ENCODE measurements around the gene TGM5.
"Not testable (repeated sequence)": the region's sequence is repeated elsewhere in the genome, so short reads cannot be mapped to it uniquely, and the experiment has no call there.

The TGM5 gene

DNA sequence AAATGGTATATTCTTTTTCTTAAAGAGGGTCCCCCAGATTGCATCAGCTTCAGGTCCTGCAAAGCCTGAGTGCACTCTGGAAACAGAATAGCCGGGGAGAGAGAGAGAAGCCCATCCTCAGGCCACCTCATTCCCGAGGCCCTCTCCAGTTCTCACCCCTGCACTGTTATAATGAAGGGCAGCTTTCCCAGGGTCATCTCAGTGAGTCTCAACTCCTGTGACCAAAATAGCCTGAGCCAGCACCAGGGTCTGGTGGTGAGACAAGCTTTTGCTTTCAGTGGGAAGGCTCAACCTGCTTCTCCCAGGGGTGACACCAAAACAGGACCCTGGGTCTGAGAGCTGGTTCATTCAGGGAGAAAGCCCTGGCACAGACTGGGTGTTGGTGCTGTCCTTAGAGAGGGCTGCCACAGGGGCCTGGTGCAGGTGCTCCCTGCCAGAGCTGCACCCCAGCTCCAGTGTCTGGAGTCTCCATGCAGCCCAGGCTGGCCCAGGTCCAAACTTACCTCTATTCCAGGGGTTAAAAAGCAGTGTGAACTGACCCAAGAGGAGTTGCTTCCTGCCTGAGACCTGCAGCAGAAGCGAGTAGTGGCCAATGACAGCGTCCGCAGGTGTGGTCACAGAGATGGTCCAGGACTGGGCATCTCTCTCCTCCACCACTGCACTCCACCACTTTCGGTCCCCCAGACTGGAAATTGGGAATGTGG is 52.0 kb downstream of the TGM5 start:
- DNase-seq, result no peak

DNA sequence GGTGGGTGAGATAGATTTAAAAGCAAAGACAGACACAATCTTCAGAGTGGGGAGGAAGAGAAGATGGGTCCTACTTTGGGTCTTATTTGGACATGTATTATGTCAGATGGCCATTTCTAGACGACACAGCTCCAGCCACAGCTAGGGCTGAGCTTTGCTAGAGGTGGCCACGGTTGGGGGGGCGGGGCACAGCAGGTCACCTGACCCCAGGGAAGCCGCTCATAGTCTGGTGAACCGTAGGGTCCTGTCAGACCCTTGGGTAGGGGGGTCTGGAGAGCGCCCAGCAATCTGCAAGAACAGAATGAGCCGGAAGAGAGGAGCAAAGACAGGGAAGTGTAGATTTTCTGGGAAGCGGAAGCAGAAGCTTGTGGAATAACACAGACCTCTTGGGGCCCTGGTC is 52.6 kb downstream of the TGM5 start:
- no peak for DNase-seq

DNA sequence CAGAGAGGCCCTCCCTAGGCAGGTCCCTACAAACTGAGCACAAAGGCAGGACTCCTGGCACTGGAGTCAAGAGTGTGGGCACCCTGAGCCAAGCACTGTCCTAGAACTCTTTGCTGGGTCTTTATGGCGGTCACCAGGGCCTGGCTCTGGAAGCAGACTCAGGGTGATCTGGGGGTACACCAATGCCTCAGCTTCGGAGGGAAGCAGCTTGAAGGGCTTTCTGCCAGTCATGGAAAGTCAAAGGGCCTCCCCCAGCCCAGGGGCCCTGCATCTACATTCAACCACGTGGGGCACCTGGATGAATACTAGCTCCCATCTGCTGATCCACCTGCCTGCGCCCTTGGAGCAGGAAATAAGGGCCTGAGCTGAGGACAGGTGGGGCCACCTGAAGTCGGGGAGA is 53.3 kb downstream of the TGM5 start:
- no peak for DNase-seq

DNA sequence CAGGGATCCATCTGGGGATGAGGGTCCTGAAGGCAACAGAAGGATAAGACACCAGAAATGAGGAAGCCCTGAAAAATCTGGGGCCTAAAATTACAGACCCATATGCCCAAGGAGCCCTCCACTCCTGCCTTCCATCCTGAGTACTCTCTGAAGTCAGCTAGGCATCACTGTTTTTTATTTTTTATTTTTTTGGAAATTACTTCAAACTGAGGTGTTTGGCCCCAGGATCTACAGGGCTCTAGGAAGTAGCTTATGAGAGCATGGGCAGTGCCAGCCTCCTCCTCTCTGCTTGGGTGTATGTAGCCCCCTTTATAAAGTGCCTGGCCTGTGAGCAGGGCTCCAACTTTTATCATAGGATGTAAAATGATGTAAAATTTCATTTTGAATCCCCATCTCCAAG is 53.8 kb downstream of the TGM5 start:
- DNase-seq, result no peak

DNA sequence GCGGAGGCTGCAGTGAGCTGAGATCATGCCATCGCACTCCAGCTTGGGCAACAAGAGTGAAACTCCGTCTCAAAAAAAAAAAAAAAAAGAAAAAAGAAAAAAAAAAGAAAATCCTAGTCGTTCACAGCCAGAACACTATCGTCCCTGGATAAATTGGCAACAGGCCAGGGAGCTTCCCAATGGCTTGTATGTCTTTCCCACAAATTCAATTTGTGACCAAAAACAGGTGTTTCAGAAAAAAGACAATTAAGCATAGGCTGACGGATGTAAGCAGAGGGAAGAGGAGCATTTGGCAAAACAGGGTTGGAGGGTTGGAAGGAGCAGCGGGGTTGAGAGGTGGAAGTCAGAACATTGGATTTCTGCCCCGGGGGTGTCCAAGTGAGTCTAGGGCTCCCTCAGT is 54.4 kb downstream of the TGM5 start:
- DNase-seq, result no peak

DNA sequence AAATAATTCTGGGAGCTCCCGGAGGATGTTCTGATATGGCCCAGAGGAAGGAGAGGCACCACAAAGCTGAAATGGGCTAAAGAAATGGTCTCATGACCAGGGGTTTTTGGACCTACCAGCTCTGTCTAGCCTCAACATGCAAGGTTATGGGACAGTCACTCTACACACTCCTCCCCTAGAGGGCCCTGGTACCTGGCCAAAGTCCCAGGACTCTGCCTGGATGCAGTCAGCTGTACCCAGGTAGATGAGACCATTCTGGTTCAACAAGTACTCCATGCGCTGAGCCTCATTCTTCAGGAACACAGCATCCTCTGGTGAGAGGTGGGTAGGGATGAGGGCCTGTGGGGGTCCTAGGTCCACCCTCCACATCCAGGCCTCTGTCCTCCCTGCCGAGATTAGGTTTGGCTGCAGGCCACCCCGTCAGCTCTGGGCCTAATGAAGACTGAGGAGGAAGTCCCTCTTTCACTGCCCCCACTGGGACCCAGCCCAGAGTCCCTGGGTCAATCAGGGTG is 55.4 kb downstream of the TGM5 start:
- DNase-seq, result no peak

DNA sequence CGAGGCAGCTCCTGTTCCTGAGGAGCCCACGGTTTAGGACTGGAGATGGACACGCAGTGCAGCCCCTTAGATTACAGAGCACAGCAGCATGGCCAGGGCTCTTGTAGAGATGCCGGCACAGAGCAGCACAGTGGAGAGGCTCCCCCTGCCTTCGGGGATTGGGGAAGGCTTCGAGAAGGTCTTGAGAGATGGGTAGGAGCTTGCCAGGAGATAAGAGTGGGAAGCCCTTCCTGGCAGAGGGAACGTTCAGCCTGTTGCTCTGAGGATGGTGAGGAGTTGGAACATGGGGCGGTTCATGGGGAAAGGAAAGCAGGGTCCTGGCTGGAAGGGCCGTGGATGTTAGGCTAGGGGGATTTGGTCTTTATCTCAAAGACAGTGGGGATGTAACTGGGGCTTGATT is 55.9 kb downstream of the TGM5 start:
- DNase-seq, result no peak

DNA sequence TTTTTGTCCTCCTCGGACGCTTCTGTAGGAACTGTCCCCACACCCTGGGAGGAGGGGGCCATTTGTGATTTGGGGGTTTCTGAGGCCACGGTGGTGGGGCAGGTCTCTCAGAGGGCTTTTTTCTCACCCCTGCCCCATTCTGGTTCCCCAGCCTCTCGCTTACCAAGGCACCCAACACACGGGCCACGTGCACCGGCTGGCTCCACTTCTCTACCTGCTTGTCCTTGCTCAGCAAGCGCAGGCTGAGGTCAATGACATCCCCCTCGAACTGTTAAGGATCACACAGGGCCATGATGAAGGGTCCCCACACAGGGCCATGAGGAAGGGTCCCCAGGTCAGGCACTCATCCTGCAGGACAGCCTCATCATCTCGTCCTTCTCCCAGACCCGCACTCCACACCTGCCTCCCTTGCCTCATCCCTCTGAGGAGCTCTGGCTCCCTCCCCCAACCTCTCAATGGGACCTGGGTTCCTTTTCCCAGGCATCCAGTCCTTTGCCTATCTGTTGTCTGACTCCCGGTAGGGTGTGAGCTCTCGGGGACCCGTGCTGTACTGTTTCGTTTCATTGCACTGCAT is 56.5 kb downstream of the TGM5 start:
- no peak for DNase-seq

DNA sequence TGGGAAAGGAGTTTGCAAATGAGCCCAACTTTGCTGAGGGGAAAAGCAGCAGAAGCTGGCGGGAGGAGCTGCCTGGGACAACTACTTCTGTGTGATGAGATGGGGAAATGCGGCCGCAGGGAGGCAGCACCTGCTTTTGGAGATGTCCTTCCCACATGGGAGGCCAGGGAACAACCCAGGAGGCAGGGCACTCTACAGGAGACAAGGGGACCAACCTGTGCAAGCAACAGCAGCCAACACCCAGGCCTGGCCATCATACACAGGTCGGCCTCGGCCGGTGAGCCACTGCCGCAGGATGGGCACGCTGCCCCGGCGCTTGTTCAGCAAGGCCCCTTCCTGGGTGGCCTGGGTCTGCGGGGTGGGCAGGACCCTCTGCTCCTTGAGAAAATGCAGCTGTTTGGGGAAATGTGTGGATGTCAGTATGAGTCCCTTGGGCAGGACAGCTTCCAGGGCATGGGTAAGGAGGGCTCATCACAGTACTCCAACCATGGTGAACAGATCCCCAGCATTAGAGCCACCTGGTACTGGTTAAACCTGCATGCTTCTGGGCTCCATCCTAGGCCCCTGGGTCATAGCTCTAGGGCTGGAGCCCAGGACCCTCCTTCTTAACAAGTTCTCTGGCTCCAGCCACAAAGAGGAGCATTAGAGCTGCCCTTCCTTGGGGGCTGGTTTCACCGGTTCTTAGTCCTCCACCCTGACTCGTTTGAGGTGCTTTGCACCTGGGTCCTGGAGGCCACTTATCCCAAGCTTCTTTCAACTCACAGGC is 57.5 kb downstream of the TGM5 start:
- no peak for DNase-seq

DNA sequence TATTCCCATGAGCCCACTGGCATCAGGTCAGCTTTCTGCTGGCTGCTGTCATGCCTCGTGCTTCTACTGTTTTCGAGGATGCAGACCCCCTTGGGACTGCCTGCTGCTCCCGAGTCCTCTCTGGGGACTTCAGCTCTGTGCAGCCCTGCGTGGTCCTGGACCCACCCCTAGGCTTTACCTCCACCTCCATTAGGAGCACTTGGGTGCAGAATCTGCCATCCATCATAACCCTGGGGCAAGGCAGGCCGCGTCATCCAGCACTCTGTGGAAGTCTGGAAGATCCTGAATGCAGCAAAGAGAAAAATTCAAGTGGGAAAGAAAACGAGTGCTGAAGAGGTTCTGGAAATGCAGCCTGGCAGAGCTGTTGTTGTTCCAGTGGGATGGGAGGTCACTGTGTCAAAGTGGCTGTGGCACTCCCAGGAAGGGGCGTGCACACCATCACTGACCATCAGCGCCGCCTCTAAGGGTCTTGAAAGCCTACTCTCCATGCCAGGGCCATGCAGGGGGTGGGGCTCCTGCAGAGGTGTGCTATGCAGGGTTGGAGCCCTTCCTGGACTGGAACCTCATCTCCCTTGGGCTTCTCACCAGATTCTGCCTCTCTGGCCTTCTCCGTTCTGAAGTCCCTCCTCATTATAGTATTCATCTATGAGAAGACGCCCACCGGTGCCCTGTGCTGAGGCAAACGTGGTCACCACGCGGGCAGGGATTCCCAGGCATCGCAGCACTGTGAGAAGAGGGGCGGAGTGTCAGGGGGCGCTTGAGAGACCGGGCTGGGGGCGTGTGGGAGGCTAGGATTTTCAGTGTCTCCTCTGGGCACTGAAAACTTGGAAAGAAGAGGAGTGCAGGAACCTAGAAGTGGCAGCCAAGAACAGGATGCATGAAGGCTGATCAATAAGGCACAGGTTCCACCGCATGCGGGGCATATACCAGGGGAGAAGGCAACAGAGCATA is 58.4 kb downstream of the TGM5 start:
- DNase-seq, result no peak

DNA sequence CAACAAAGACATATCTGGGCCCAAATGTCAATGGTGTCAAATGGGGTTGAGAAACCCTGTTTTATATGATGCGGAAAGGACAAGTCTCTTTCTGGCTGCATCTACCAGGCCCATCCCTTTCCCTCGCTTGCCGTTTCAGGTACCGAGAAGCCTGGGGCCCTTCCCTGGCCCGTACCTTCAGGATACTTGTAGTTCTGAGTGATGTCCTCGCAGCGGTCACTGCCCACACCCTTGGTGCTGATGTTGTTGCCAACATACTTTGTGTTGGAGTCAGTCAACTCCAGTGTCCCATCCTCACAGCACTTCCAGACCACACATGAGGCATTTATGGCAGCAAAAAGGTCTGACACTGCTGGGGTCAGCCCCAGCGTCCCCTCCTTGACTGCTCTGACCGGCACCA is 59.7 kb downstream of the TGM5 start:
- no peak for DNase-seq

DNA sequence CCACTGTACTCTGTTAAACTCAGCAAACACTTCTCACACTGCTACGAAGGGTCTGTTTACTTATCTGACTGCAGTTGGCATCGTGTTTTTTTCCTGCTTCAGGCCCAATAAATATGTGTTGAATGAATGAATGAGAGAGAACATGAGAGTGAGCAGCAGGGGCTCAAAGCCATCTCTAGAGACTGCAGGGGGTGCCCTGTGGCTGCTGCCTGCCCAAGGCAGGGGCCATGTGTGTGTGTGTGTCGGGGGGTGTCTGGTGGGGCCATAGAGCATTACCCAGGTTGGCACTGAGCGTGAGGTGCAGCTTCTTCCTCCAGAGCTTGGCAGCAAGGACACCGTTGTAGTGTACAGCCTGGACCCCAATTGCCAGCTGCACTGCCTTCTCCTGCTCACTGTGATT is 60.7 kb downstream of the TGM5 start:
- DNase-seq, result no peak

DNA sequence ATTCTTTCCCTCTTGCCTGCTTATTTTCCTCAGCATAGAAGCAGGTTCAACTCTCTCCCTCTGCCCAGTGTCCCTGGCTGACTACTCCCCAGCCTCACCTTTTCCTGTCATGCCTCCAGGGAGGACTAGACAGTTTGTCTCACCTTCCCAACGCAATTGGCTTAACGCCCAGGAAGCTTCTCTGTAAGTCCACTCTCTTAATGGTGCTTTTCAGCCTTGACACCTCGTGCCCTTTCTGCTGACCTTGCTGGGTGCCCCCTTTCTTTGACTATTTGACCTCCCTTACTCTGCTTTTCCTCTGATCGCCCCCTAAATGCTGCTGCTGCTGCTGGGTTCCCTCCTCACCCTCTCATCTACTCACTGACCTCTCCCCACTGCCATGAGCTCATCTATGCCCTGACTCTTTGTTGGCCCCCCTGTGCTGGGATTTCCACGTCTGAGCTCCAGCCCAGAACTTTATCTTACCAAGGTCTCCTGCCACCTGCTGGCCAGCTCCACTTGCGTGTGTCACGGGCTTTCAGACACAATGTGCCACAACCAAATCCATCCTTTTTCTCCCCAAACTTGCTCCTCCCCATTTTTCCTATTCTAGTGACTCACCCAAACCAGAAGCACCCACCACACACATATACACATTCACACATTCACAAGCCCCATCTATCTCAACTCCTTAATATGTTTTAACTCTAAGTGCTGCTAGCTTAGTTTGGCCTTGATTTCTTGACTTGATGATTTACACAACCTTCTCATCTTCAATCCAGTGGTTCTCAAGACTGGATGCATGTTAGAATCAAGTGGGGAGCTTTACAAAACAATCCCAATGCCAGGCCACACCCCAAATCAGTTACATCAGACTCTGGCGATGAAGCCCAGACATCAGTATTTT is 62.5 kb downstream of the TGM5 start:
- peak; percentile 47 for DNase-seq

DNA sequence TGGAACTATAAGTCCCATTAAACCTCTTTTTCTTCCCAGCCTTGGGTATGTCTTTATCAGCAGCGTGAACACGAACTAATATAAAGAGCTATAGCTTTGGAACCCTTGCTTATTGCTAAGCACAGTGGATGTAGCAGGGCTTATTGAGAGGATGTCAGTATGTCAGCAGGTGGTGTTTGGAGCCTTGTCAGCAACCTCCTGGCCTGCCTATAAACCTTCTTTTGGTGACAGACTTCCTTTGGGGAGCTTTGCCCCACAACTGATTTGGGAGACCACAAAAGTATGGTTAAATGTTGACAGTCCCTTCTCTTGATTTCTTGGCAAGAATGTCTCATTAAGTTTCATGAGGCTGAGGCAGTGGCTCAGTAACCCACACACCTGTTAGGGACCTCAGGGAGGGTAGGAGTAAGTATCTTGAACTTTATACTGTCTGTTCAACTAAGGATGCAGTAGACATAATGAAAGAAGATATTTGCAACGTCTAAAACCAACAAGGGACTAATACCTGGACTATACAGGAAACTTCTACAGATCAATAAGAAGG is 66.7 kb downstream of the TGM5 start:
- DNase-seq, result no peak

DNA sequence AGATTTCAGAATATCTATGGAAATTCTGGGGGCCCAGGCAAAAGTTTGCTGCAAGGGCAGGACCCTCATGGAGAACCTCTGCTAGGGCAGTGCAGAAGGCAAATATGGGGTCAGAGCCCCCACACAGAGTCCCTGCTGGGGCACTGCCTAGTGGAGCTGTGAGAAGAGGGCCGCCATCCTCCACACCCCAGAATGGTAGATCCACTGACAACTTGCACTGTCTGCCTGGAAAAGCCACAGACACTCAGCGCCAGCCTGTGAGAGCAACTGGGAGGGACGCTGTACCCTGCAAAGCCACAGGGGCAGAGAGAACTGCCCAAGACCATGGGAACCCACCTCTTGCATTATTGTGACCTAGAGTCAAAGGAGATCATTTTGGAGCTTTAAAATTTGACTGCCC is 67.7 kb downstream of the TGM5 start:
- no peak for DNase-seq

DNA sequence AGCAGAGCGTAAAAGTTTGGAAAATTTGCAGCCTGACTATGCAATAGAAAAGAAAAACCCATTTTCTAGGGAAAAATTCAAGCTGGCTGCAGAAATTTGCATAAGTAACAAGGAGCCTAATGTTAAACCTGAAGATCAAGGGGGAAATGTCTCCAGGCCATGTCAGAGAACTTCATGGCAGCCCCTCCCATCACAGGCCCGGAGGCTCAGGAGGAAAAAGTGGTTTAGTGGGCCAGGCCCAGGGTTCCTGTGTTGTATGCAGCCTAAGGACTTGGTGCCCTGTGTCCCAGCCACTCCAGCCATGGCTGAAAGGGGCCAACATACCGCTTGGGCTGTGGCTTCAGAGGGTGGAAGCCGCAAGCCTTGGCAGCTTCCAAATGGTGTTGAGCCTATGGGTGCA is 68.2 kb downstream of the TGM5 start:
- not testable (repeated sequence) for DNase-seq

DNA sequence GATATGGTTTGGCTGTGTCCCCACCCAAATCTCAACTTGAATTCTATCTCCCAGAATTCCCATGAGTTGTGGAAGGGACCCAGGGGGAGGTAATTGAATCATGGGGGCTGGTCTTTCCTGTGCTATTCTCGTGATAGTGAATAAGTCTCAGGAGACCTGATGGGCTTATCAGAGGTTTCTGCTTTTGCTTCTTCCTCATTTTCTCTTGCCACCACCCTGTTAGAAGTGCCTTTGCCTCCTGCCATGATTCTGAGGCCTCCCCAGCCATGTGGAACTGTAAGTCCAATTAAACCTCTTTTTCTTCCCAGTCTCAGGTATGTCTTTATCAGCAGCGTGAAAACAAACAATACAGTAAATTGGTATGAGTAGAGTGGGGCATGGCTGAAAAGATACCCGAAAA is 69.0 kb downstream of the TGM5 start:
- not testable (repeated sequence) for DNase-seq

DNA sequence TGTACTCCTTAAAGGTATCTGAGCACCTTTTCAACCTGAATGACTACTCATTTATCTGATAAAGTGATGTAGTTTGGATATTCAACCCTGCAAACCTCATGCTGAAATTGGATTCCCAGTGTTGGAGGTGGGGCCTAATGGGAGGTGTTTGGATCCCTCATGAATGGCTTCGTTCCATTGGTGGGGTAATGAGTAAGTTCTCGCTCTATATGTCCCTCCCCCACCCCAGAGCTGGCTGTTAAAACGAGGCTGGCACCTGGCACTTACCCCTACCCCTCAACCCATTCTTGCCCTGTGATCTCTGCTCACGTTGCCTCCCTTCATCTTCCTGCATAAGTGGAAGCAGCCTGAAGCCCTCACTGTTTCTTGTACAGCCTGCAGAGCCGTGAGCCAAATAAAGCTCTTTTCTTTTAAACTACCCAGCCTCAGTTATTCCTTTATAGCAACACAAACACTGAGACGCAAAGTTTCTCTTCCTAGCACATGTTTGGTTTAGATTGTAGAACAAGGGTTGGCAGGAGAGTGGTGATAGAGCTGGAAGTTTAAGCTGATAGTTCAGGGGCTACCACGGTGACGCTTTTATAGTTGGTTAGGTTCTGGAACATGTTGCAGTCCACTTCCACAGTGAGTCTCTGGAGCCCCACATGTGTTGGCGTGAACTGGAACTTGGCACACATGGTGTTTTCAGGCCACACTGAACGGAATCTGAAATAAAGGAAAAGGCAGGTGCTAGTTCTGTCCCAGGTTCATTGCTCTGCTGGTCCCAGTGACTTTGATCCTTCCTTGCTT is 69.8 kb downstream of the TGM5 start:
- DNase-seq, result no peak

DNA sequence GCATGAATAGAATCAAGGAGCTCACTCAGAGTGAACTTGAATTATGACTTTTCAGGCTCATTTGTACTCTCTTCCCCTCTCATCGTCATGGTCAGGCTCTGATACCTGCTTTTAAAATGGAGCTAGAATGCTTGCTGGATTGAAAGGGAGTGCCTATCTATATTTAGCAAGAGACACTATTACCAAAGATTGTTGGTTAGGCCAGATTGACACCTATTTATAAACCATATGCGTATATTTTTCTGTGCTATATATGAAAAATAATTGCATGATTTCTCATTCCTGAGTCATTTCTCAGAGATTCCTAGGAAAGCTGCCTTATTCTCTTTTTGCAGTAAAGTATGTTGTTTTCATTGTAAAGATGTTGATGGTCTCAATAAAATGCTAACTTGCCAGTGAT is 71.9 kb downstream of the TGM5 start:
- no peak for DNase-seq

DNA sequence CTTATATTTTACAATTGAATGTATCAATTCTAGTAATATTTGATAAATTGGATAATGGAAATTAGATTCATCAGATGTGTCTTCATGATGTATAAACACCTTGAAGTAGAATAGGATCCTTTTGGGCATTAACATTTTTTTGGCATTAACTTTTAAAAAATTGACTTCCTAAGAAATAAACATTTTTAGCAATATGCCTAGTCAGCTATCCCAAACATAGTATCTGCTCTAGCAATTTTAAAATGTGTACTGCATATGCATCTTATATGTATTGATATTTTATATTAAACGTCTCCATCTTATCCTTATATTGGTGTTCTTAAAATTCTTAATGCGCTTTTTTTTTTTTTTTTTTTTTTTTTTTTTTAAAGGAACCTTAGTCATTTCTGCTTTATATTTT is 73.0 kb downstream of the TGM5 start:
- no peak for DNase-seq

DNA sequence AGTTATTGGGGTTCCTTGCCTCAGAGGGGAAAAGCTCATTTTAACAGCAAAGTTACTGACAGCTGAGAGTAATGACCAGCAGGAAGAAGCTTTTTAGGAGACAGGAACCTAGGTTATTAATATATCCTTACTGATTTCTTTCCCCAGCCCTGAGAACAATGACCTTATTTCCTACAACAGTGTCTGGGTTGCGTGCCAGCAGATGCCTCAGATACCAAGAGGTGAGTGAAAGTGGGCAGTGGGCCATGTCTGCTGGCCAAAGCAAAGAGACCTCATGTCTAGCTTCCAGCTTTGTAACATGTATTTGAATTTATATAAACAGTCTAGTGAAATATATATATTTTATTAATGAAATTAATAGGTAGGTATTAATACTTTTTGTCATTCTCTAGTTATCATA is 76.5 kb downstream of the TGM5 start:
- DNase-seq, result no peak

Measured in suppressor macrophage treated with lipopolysaccharide for 4 hours (primary cell).